SK-N-SH (cell line): ENCODE measurements around the gene PARD3B. TPM values are rescaled to one million over a fixed set of nuclear protein-coding genes. Genes with fewer than 3 reads are reported as not detected.

Experiments
- CTCF ChIA-PET: fragments of 300-600, 350-600 bp; formaldehyde crosslinking; extraction: SDS; loops from one replicate; lab custom pipeline; 2021; lab: Yijun Ruan, JAX
- POLR2A ChIA-PET: fragments of 350-600 bp; sonication (Branson Sonifier 250); formaldehyde crosslinking; extraction: SDS; loops from one replicate; lab custom pipeline; 2020; ENCODE audit warnings: antibody characterized with exemption, inconsistent platforms; lab: Yijun Ruan, JAX
- DNase-seq: peaks from one replicate; pipeline ENCODE4 v3.0.0; 2012
- H2AFZ ChIP-seq: fragments of 200-600 bp; sonication (generic); 2 replicates; pipeline ENCODE4 v1.8.1; 2016; ENCODE audit warnings: antibody characterized with exemption, mild to moderate bottlenecking, low read depth
- H3F3A ChIP-seq: fragments of 200-600 bp; sonication (generic); replicated peaks from 2 replicates; pipeline ENCODE3; 2016; ENCODE audit warnings: antibody characterized with exemption, mild to moderate bottlenecking; ENCODE audit not compliant: insufficient read depth
- H3K27ac ChIP-seq, 2 experiments: fragments of 200-500 bp in 1 of 2; fragments of 200-600 bp in 1 of 2; sonication (Bioruptor generic) in 1 of 2; sonication (generic), shearing (Covaris generic) in 1 of 2; 2 replicates each; pipeline versions ENCODE4 v1.5.1 to v1.6.1; 2014 to 2016; ENCODE audit warnings: low read depth in 2 of 2, inconsistent platforms in 1 of 2, low read length in 1 of 2, mild to moderate bottlenecking in 1 of 2, mixed read lengths in 1 of 2
- H3K27me3 ChIP-seq: fragments of 200-600 bp; sonication (generic), shearing (Covaris generic); 2 replicates; pipeline ENCODE4 v1.6.1; 2016; ENCODE audit warnings: mixed run types; ENCODE audit not compliant: insufficient read depth
- H3K36me3 ChIP-seq, 2 experiments: fragments of 200-500 bp in 1 of 2; fragments of 200-600 bp in 1 of 2; sonication (Bioruptor generic) in 1 of 2; sonication (generic) in 1 of 2; replicated peaks in 1 of 2; 2 replicates each; pipeline versions ENCODE3 to v1.5.1; 2014 to 2016; ENCODE audit warnings: low read length in 1 of 2, mild to moderate bottlenecking in 1 of 2; ENCODE audit not compliant: insufficient read depth in 2 of 2, control insufficient read depth in 1 of 2
- H3K4me1 ChIP-seq, 2 experiments: fragments of 200-500 bp in 1 of 2; fragments of 200-600 bp in 1 of 2; sonication (Bioruptor generic) in 1 of 2; sonication (generic), shearing (Covaris generic) in 1 of 2; 2 replicates each; pipeline versions ENCODE4 v1.5.1 to v1.6.1; 2014 to 2016; ENCODE audit warnings: low read depth in 1 of 2, low read length in 1 of 2, mixed run types in 1 of 2; ENCODE audit not compliant: insufficient read depth in 2 of 2, control insufficient read depth in 1 of 2
- H3K4me2 ChIP-seq: fragments of 200-600 bp; sonication (generic), shearing (Covaris generic); 2 replicates; pipeline ENCODE4 v1.6.1; 2017; ENCODE audit warnings: mixed run types
- H3K4me3 ChIP-seq, 2 experiments: fragments of 200-500 bp in 1 of 2; fragments of 200-600 bp in 1 of 2; sonication (Bioruptor generic) in 1 of 2; sonication (generic), shearing (Covaris generic) in 1 of 2; 2 replicates each; pipeline versions ENCODE4 v1.5.1 to v1.8.1; 2014 to 2016; ENCODE audit warnings: low read depth in 2 of 2, inconsistent platforms in 1 of 2, low read length in 1 of 2, mild to moderate bottlenecking in 1 of 2, mixed read lengths in 1 of 2, moderate library complexity in 1 of 2
- H3K79me2 ChIP-seq: fragments of 200-600 bp; sonication (generic); 2 replicates; pipeline ENCODE4 v1.8.1; 2017; ENCODE audit warnings: mild to moderate bottlenecking; ENCODE audit not compliant: insufficient read depth
- H3K9ac ChIP-seq: fragments of 200-600 bp; sonication (generic); 2 replicates; pipeline ENCODE4 v1.6.1; 2017; ENCODE audit warnings: mixed run types
- H3K9me2 ChIP-seq: fragments of 200-600 bp; sonication (generic); 2 replicates; pipeline ENCODE4 v1.6.1; 2017; ENCODE audit warnings: mixed run types
- H3K9me3 ChIP-seq: fragments of 200-600 bp; sonication (generic); 2 replicates; pipeline ENCODE4 v1.6.1; 2017; ENCODE audit warnings: mixed run types, mild to moderate bottlenecking, moderate library complexity
- H4K20me1 ChIP-seq: fragments of 200-600 bp; sonication (generic); 2 replicates; pipeline ENCODE4 v1.6.1; 2017; ENCODE audit warnings: mild to moderate bottlenecking, mixed run types; ENCODE audit not compliant: insufficient read depth
- ELF1 ChIP-seq: IDR thresholded peaks from 2 replicates; pipeline ENCODE4 v1.4.0; 2012
- FOSL2 ChIP-seq: IDR thresholded peaks from 2 replicates; pipeline ENCODE4 v1.4.0; 2012; ENCODE audit warnings: low read depth, mild to moderate bottlenecking, moderate library complexity, borderline replicate concordance
- GATA2 ChIP-seq: sonication (generic); formaldehyde crosslinking; IDR thresholded peaks from 2 replicates; pipeline ENCODE4 v1.5.0; 2020; ENCODE audit warnings: mild to moderate bottlenecking, missing genetic modification reagents
- MEF2A ChIP-seq: IDR thresholded peaks from 2 replicates; pipeline ENCODE4 v1.4.0; 2012; ENCODE audit warnings: low read depth, borderline replicate concordance
- POLR2AphosphoS5 ChIP-seq: IDR thresholded peaks from 2 replicates; pipeline ENCODE4 v1.6.1; 2012; ENCODE audit warnings: low read depth, low read length
- RAD21 ChIP-seq: IDR thresholded peaks from 2 replicates; pipeline ENCODE4 v1.6.1; 2012; ENCODE audit warnings: mild to moderate bottlenecking, low read length
- RCOR1 ChIP-seq: fragments of 150-350 bp; IDR thresholded peaks from 2 replicates; pipeline ENCODE4 v1.6.1; 2017; ENCODE audit warnings: antibody characterized with exemption, low read length
- RFX5 ChIP-seq: IDR thresholded peaks from 2 replicates; pipeline ENCODE4 v1.6.1; 2012; ENCODE audit warnings: mild to moderate bottlenecking, improper control_type of control experiment, low read length
- SIN3A ChIP-seq: IDR thresholded peaks from 2 replicates; pipeline ENCODE4 v1.6.1; 2012; ENCODE audit warnings: low read depth, mild to moderate bottlenecking, low read length, moderate library complexity, borderline replicate concordance
- TAF1 ChIP-seq: IDR thresholded peaks from 2 replicates; pipeline ENCODE4 v1.6.1; 2012; ENCODE audit warnings: low read depth, mild to moderate bottlenecking, low read length, moderate library complexity, borderline replicate concordance
- TCF12 ChIP-seq: IDR thresholded peaks from 2 replicates; pipeline ENCODE4 v1.4.0; 2012
- YY1 ChIP-seq: IDR thresholded peaks from 2 replicates; pipeline ENCODE4 v1.4.0; 2012; ENCODE audit warnings: low read depth, mild to moderate bottlenecking
- WGBS: methylation state at CpG from one replicate; pipeline ENCODE4 v1.1.6; 2017; ENCODE audit warnings: low lambda C conversion rate; 5-methylcytosine and 5-hydroxymethylcytosine counted together
- polyA plus RNA-seq, 3 experiments: library from polyadenylated mRNA; depleted of rRNA; stranded (reverse); fragments of >200 nt; gene quantifications; 2 replicates each; pipeline ENCODE4 v1.2.3, GENCODE V29; 2012
- TF ChIP-seq, protein P1 (sequence below): IDR thresholded peaks from 2 replicates; pipeline ENCODE4 v1.4.0; 2012; ENCODE audit warnings: low read depth
- TF ChIP-seq, protein P2 (sequence below): fragments of 150-350 bp; IDR thresholded peaks from 2 replicates; pipeline ENCODE4 v1.6.1; 2017; ENCODE audit warnings: antibody characterized with exemption, low read length, low read depth, borderline replicate concordance

The PARD3B gene
- polyA plus RNA-seq, 1 of the 3 experiments (the other 2 are of a cell fraction), result 0.87 TPM

DNA sequence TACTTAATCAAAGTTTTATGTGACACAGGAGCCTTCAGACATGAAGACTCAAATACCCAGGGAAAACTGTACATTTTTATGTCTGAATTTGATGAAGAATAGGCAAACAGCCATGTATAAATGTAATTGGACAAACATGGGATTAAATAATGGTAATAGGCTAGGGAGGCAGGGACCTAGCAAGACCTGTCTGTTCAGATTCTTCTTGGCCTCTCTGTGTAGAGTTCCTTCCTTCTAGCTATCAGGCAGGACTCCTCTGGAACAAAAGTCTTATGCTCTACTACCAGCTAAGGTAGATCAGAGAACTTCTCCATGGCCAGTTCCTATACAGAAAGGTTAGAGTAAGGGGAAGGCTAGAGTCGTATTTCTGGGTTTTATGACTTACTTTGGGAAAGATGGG lies 9.5 kb upstream of the PARD3B start:
- no peaks in the 10 kb centered on the region for H3K36me3 ChIP-seq
- no peaks in the 10 kb centered on the region for H3K9me2 ChIP-seq
- POLR2A ChIA-PET, result no interaction called here
- no peaks in the 10 kb centered on the region for H3K79me2 ChIP-seq
- 21% methylated on average over 1 of the region's 1 CpG for WGBS
- no peak overlapping the region for H2AFZ ChIP-seq
- H3K4me1 ChIP-seq, result peaks cover 0 to 7% of the 10 kb centered on the region in 2 experiments; a peak in 2 of 4 replicates
- H3K4me3 ChIP-seq, result no peak overlapping the region
- no peaks in the 10 kb centered on the region for H3K27me3 ChIP-seq
- H3K9me3 ChIP-seq, result no peaks in the 10 kb centered on the region
- no peak overlapping the region for H3K9ac ChIP-seq
- no peak for DNase-seq
- no peak overlapping the region for H3K4me2 ChIP-seq
- TF ChIP-seq MEF2A (no peak), POLR2AphosphoS5 (no peak), RFX5 (no peak), SIN3A (no peak), ELF1 (no peak), TAF1 (no peak), YY1 (no peak), RAD21 (no peak), GATA2 (CRISPR knock-in tag) (no peak), FOSL2 (no peak), TCF12 (no peak)
- TF ChIP-seq, protein P1, sequence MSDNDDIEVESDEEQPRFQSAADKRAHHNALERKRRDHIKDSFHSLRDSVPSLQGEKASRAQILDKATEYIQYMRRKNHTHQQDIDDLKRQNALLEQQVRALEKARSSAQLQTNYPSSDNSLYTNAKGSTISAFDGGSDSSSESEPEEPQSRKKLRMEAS, result no peak
- TF ChIP-seq, protein P2, sequence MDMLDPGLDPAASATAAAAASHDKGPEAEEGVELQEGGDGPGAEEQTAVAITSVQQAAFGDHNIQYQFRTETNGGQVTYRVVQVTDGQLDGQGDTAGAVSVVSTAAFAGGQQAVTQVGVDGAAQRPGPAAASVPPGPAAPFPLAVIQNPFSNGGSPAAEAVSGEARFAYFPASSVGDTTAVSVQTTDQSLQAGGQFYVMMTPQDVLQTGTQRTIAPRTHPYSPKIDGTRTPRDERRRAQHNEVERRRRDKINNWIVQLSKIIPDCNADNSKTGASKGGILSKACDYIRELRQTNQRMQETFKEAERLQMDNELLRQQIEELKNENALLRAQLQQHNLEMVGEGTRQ, result no peak
- H3F3A ChIP-seq, result no peaks in the 10 kb centered on the region
- CTCF ChIA-PET, result no interaction called here
- H3K27ac ChIP-seq, result no peak overlapping the region
- H4K20me1 ChIP-seq, result no peaks in the 10 kb centered on the region

DNA sequence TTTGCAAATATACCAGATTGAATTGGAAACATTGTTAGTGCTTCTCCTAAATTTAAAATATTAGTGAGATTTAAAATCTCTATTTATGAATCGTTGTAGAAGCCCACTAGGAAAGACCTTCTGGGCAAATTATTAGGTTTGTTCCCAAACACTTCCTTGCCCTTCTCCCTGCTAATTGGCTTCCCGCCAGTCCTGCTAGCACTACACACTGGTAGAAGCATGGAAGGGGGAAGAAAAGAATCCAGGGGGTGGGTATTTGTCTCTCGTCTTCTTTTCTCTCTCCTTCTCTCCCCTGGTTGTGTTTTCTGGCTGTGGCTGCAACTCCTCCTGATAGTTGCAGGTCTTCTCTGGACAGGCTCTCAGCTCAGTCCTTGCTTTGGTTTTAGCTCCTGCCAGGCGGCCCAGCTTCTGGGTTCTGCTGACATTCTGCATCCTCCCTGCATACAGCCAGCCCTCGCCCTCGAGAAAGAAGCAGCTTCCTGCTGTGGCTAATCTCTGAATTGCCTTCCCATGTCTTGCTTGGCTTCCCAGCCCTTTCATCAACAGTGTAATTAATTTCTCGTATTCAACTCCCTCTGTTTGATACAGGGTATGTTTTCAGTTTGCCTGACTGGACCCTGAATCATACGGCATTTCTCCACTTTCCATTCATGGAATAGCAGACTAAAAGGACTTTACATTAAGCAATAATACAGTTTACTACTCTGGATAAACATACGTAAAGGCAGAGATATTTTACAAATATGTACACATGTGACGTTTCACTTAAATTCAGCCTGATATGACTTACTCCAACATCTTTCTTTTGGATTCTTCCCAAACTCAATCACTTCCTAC lies 6.9 kb upstream of the PARD3B start:
- no peak overlapping the region for H3K9ac ChIP-seq
- no peaks in the 10 kb centered on the region for H3K36me3 ChIP-seq
- 56% methylated on average over 10 of the region's 10 CpGs for WGBS
- no peaks in the 10 kb centered on the region for H3F3A ChIP-seq
- ChIA-PET CTCF (interaction anchor here (1.5 kb wide), 1 partner anchor 14 kb away, joined by 4 read pairs; no protein-coding TSS in a partner anchor), POLR2A (no interaction called here)
- H3K9me3 ChIP-seq, result no peaks in the 10 kb centered on the region
- no peak overlapping the region for H2AFZ ChIP-seq
- TF ChIP-seq RCOR1, result no peak
- H3K4me1 ChIP-seq, result peaks cover 0 to 7% of the 10 kb centered on the region in 2 experiments; a peak in 2 of 4 replicates
- peak; percentile 50 for DNase-seq
- no peaks in the 10 kb centered on the region for H3K79me2 ChIP-seq
- no peaks in the 10 kb centered on the region for H3K27me3 ChIP-seq
- no peak overlapping the region for H3K4me2 ChIP-seq
- H3K9me2 ChIP-seq, result no peaks in the 10 kb centered on the region
- H3K27ac ChIP-seq, result peak overlapping the region in 1 of 2 experiments; percentile 53; a peak in 2 of 4 replicates
- no peak overlapping the region for H3K4me3 ChIP-seq
- H4K20me1 ChIP-seq, result no peaks in the 10 kb centered on the region
